ENCODE measurements around the gene TOPAZ1. TPM values are rescaled to one million over a fixed set of nuclear protein-coding genes. Genes with fewer than 3 reads are reported as not detected.

TOPAZ1 gene
- total RNA-seq, 4 donors from 2014 or later = 0.28 TPM; not detected in 3

- intact Hi-C loops (cut with DNase I; ENCODE audit: low total_unique reads) = no loop called here
These were observed 55.6 kb downstream of the TOPAZ1 start for GRCh38 chr3:44297255-44297654.

GRCh38 chr3:44301746-44302145, 60.1 kb downstream of the TOPAZ1 start:
- H3K9me3 ChIP-seq = no peaks in the 10 kb centered on the region
- intact Hi-C loops (cut with DNase I; ENCODE audit: low total_unique reads) = no loop called here
- H3K4me1 ChIP-seq = no peaks in the 10 kb centered on the region
- TF ChIP-seq POLR2A (IDR thresholded peaks at IDR 0.05) = no peak
- TF ChIP-seq CTCF (IDR thresholded peaks at IDR 0.05) = no peak
- H3K27me3 ChIP-seq = no peaks in the 10 kb centered on the region
- no peak overlapping the region for H3K27ac ChIP-seq
- H3K36me3 ChIP-seq = no peaks in the 10 kb centered on the region
- H3K4me3 ChIP-seq = no peak overlapping the region
- DNase-seq = no peak

More at GRCh38 chr3:44297255-44297654, 55.6 kb downstream of the TOPAZ1 start:
- no peaks in the 10 kb centered on the region for H3K27me3 ChIP-seq
- DNase-seq = no peak
- no peaks in the 10 kb centered on the region for H3K36me3 ChIP-seq
- no peak overlapping the region for H3K27ac ChIP-seq
- H3K4me1 ChIP-seq = no peaks in the 10 kb centered on the region
- TF ChIP-seq POLR2A (IDR thresholded peaks at IDR 0.05) (no peak), CTCF (IDR thresholded peaks at IDR 0.05) (no peak)
- no peaks in the 10 kb centered on the region for H3K9me3 ChIP-seq
- no peak overlapping the region for H3K4me3 ChIP-seq

GRCh38 chr3:44309500-44309899, 67.8 kb downstream of the TOPAZ1 start:
- no peak for TF ChIP-seq POLR2A (IDR thresholded peaks at IDR 0.05)
- TF ChIP-seq CTCF (IDR thresholded peaks at IDR 0.05) = no peak
- intact Hi-C loops (cut with DNase I; ENCODE audit: low total_unique reads) = no loop called here
- H3K9me3 ChIP-seq = no peaks in the 10 kb centered on the region
- no peaks in the 10 kb centered on the region for H3K36me3 ChIP-seq
- H3K27me3 ChIP-seq = no peaks in the 10 kb centered on the region
- H3K27ac ChIP-seq = no peak overlapping the region
- DNase-seq = no peak
- H3K4me1 ChIP-seq = no peaks in the 10 kb centered on the region
- no peak overlapping the region for H3K4me3 ChIP-seq

- Histone ChIP-seq H3K36me3 (no peaks in the 10 kb centered on the region), H3K27me3 (no peaks in the 10 kb centered on the region), H3K4me1 (no peaks in the 10 kb centered on the region), H3K27ac (no peak overlapping the region), H3K4me3 (no peak overlapping the region), H3K9me3 (no peaks in the 10 kb centered on the region)
- TF ChIP-seq POLR2A (IDR thresholded peaks at IDR 0.05) (no peak), CTCF (IDR thresholded peaks at IDR 0.05) (no peak)
- no peak for DNase-seq
- intact Hi-C loops (cut with DNase I; ENCODE audit: low total_unique reads) = no loop called here
These were observed 77.2 kb downstream of the TOPAZ1 start for GRCh38 chr3:44318891-44319311.

- DNase-seq = no peak
- H3K4me1 ChIP-seq = no peaks in the 10 kb centered on the region
- H3K27me3 ChIP-seq = no peaks in the 10 kb centered on the region
- intact Hi-C loops (cut with DNase I; ENCODE audit: low total_unique reads) = no loop called here
- no peak overlapping the region for H3K4me3 ChIP-seq
- H3K36me3 ChIP-seq = no peaks in the 10 kb centered on the region
- no peak overlapping the region for H3K27ac ChIP-seq
- no peak for TF ChIP-seq CTCF (IDR thresholded peaks at IDR 0.05)
- TF ChIP-seq POLR2A (IDR thresholded peaks at IDR 0.05) = no peak
- H3K9me3 ChIP-seq = no peaks in the 10 kb centered on the region
These were observed 79.6 kb downstream of the TOPAZ1 start for GRCh38 chr3:44321335-44321734.
